Subcutaneous adipose tissue (tissue), 4 donors: ENCODE measurements around the gene ISG20L2. TPM values are rescaled to one million over a fixed set of nuclear protein-coding genes. Genes with fewer than 3 reads are reported as not detected.

Experiments used
- CTCF ChIP-seq: fragments of 450-650 bp; IDR thresholded peaks from one replicate; pipeline ENCODE4 v1.5.1; 2016; ENCODE audit warnings: low read depth, mild to moderate bottlenecking, control low read depth, antibody characterized with exemption, moderate library complexity
- total RNA-seq, 4 donors: library from RNA; depleted of rRNA; stranded (reverse); fragments of >200 nt; gene quantifications; one replicate each; pipeline ENCODE4 v1.1.0, GENCODE V29; 2016

ISG20L2 gene
- total RNA-seq, 4 donors from 2014 or later, result 10.9 to 21.5 (median 13.5) TPM

GRCh38 chr1:156712626-156713025 is 15.9 kb downstream of the ISG20L2 start:
- no peak for TF ChIP-seq CTCF

- no peak for TF ChIP-seq CTCF
These were observed 17.4 kb downstream of the ISG20L2 start for GRCh38 chr1:156711011-156711817.

- no peak for TF ChIP-seq CTCF
These were observed 18.6 kb downstream of the ISG20L2 start for GRCh38 chr1:156709757-156710489.

GRCh38 chr1:156709031-156709430 is 19.5 kb downstream of the ISG20L2 start:
- no peak for TF ChIP-seq CTCF

- TF ChIP-seq CTCF, result no peak
These were observed 20.3 kb downstream of the ISG20L2 start for GRCh38 chr1:156708218-156708661.

GRCh38 chr1:156707417-156708217 is 20.9 kb downstream of the ISG20L2 start:
- TF ChIP-seq CTCF, result no peak
